DLD1 (cell line): ENCODE measurements around the gene GPR146.
"Not testable (repeated sequence)": the region's sequence is repeated elsewhere in the genome, so short reads cannot be mapped to it uniquely, and the experiment has no call there.

ENCODE experiments used
- in situ Hi-C: cut with HindIII; loops from 2 replicates; pipeline ENCODE4 v1.10.0; 2017; ENCODE audit warnings: low sequenced_read_pairs

The GPR146 gene, protein sequence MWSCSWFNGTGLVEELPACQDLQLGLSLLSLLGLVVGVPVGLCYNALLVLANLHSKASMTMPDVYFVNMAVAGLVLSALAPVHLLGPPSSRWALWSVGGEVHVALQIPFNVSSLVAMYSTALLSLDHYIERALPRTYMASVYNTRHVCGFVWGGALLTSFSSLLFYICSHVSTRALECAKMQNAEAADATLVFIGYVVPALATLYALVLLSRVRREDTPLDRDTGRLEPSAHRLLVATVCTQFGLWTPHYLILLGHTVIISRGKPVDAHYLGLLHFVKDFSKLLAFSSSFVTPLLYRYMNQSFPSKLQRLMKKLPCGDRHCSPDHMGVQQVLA

GRCh38 chr7:1044189-1045068, at the start of gene GPR146:
TSS of gene GPR146 (plus strand) at chr7:1044546. CDS start at chr7:1057516, 12,970 bp downstream.
- in situ Hi-C loops, result no loop called here

DNA sequence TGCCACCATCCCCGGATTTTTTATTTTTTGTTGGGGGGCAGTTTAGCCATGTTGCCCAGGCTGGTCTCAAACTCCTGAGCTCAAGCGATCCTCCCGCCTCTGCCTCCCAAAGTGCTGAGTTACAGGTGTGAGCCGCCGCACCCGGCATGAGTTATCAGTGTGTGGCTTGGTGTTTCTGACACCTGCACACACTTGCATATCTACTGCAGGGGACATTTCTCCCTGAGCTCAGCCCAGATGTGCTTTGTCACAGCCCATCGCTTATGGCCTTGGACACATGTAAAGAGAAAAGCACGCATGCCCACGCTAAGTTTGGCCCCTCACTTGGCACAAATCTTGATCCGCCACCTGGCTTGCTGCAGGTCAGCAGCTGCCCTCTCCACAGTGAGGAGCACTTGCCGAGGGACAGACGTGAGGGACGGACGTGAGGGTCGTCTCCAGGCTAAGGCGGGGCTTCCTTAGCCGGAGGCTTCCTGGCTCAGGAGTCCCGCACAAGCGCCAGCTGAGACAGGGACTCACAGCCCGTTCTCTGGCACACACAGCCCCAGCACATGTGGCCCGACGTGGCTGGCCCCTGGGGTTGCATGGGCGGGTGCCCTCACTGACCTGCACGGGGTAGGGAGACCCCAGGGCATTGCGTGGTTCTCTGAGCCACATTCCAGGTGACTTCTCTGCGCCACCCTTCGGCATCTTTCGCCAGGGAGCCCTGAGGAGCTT, 49.6 kb upstream of the GPR146 start:
- in situ Hi-C loops, result no loop called here

GRCh38 chr7:995571-995970, 48.8 kb upstream of the GPR146 start:
- in situ Hi-C loops, result no loop called here

- in situ Hi-C loops, result no loop called here
These were observed 48.1 kb upstream of the GPR146 start for GRCh38 chr7:996079-996872.

DNA sequence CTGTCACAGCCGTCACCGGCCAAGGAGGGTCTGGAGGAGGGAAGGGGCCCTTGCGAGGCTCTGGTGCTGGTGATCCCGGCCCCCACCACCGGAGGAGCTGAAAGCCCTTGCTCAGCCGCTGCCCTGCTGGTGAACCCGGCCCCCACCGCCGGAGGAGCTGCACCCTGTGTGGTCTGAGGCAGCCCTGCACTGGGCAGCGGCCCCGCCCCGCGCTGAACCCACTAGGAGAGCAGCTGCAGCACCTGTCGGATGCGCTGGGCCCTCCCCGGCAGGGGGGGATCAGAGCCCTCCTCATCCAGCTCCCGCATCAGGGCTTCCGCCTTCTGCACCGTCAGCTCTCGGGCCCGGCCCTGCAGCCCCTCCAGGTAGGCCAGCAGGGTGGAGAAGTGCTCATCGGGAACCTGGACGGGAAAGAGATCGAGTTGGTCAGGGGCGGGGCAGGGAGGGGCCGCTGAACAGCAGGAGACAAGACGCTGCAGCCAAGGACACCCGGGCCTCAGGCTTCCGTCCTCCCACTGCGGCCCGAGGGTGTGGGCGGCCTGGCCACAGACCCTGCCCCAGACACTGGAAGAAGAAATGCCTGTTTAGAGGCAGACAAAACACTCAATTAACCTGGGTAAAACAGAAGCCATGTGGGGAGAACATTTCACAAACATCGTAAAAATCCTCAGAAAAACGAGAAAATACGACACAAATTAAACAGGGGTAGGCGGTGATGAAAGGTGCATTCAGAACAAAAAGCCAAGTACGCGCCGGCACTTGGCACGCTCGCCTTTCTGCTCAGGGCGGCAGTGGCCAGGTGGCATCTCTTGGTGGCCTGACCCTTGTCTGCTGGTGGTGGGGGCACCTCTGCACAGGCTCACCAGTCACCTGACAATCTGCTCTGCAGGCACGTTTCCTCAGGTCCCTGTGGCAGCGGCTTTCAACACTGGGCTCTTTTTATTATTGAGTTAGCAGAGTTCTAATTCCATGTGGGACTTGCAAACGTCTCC, 46.6 kb upstream of the GPR146 start:
- in situ Hi-C loops, result no loop called here

- in situ Hi-C loops, result no loop called here
These were observed 45.0 kb upstream of the GPR146 start for GRCh38 chr7:999149-999879.

DNA sequence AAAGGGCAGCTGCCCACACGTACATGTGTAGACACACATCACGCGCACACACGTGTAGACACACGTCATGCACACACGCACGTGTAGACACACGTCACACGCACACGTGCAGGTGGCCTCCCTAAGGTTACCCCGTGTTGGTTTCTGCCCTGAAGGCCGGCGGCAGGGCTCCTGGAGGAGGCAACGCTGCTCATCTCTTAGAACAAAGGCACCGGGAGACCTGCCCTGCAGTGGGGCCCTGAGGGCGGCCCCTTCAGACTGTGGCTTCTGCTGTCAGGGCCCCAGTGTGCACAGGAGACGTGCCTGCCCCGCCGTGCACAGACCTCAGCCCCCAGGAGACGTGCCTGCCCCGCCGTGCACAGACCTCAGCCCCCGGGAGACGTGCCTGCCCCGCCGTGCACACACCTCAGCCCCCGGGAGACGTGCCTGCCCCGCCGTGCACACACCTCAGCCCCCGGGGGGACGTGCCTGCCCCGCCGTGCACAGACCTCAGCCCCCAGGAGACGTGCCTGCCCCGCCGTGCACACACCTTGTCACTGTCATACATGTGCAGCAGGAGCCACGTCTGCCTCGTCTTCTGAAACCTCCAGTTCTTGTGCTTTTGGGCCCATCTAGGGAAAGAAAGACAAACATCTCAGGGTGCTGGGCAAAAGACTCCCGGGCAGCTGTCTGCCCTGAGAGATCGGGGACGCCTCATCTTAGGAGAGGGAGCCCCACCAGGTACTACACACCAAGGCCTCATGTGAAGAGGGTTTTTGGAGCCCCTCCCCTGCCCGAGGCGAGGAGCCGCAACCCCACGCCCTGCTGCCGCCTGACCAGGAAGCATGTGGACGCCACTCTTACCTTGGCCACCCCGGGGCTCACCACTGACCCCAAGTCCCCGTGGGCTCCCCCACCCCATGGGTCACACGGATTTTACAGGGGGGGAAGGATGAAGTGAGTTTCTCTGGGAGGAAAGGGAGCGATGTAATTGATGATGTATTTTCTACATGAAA, 44.1 kb upstream of the GPR146 start:
- in situ Hi-C loops, result no loop called here

DNA sequence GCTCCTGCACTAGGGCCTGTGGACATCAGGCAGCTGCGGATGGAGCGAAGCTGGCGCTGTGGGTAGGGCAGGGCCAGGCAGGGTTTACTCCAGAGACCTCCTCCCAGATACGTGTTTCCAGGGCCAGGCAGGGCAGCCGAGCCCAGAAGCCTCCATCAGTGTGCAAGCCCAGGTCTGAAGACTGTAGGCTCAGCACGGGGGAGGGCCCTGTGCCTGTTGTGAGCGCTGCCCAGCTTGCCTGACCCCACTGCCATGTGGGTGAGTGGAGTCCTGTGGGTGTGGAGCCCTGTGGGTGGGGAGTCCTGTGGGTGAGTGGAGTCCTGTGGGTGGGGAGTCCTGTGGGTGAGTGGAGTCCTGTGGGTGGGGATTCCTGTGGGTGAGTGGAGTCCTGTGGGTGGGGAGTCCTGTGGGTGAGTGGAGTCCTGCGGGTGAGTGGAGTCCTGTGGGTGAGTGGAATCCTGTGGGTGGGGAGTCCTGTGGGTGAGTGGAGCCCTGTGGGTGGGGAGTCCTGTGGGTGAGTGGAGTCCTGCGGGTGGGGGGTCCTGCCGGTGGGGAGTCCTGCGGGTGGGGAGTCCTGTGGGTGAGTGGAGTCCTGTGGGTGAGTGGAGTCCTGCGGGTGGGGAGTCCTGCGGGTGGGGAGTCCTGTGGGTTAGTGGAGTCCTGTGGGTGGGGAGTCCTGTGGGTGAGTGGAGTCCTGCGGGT, 43.1 kb upstream of the GPR146 start:
- in situ Hi-C loops, result not testable (repeated sequence)

GRCh38 chr7:1002026-1002425, 42.3 kb upstream of the GPR146 start:
- in situ Hi-C loops, result not testable (repeated sequence)

- in situ Hi-C loops, result not testable (repeated sequence)
These were observed 41.9 kb upstream of the GPR146 start for GRCh38 chr7:1002445-1002844.

- in situ Hi-C loops, result no loop called here
These were observed 40.1 kb upstream of the GPR146 start for GRCh38 chr7:1004018-1004852.

DNA sequence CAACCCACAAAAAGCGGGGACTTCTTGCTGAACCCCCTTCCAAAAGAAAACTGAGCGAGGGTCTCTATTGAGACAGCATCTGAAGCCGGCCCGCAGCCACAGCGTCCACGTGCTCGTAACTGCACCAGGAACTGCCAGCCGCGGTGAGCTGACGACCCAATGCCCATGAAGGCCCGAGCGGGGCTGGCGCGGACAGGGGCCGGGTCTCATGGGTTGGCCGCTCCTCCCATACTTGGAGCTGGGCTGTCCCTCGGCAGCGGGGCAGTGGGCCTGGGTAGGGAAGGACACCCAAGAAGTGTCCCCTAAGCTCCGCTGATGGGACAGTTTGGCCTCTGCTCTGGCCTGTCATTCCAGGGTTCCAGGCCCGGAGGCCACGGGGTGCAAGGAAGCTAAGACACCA, 39.0 kb upstream of the GPR146 start:
- in situ Hi-C loops, result no loop called here

GRCh38 chr7:1007901-1008300, 36.4 kb upstream of the GPR146 start:
- in situ Hi-C loops, result no loop called here

GRCh38 chr7:1008733-1009363, 35.5 kb upstream of the GPR146 start:
- in situ Hi-C loops, result no loop called here

DNA sequence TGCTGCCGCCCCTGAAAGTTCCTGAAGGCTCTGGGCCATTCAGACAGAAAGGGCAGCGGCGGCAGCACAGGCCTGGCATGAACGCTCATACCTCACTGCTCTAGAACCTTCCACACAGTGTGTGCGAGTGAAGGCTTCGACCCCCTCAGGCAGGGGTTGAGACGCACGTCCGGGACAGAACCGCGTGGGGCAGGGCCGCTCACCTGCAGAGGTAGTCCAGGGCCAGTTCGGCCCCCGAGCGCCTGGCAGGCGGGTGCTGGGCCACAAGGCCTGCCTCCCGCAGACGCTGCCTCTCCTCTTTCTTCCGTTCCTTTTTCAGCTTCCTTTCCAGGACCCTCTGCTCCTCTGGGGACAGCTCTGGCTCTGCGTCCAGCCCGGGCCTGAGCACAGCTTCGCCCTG, 34.6 kb upstream of the GPR146 start:
- in situ Hi-C loops, result no loop called here

GRCh38 chr7:1010226-1010625, 34.1 kb upstream of the GPR146 start:
- in situ Hi-C loops, result no loop called here
